ENCODE data around the gene DOCK9. TPM values are rescaled to one million over a fixed set of nuclear protein-coding genes. Genes with fewer than 3 reads are reported as not detected.

DOCK9 gene
- total RNA-seq, 4 donors from 2014 or later = 31.4 to 46.7 (median 45.6) TPM

- in situ Hi-C loops (cut with MboI; ENCODE audit: low sequenced_read_pairs in 4 of 4) (no loop called here), intact Hi-C loops (cut with DNase I; ENCODE audit: low total_unique reads) (no loop called here)
- H3K4me1 ChIP-seq = peaks cover 8 to 11% of the 10 kb centered on the region in 2 donors
- H3K4me3 ChIP-seq = no peak overlapping the region
- H3K27ac ChIP-seq = no peak overlapping the region
- DNase-seq (no peak), ATAC-seq (no peak)
- no peaks in the 10 kb centered on the region for H3K27me3 ChIP-seq
- no peaks in the 10 kb centered on the region for H3K9me3 ChIP-seq
- TF ChIP-seq POLR2A (IDR thresholded peaks at IDR 0.05) (no peak), CTCF (IDR thresholded peaks at IDR 0.05 in 4 of 5, conservative IDR thresholded peaks at IDR 0.05 in 1 of 5) (no peak)
- H3K36me3 ChIP-seq = no peaks in the 10 kb centered on the region
These were observed 17.0 kb upstream of the DOCK9 start for GRCh38 chr13:98994896-98995295.

- DNase-seq (no peak), ATAC-seq (no peak)
- intact Hi-C loops (cut with DNase I; ENCODE audit: low total_unique reads) = no loop called here
- Histone ChIP-seq H3K27me3 (no peaks in the 10 kb centered on the region), H3K36me3 (no peaks in the 10 kb centered on the region), H3K4me3 (no peak overlapping the region), H3K9me3 (no peaks in the 10 kb centered on the region), H3K27ac (no peak overlapping the region), H3K4me1 (peaks cover 6 to 11% of the 10 kb centered on the region in 2 donors)
- in situ Hi-C loops (cut with MboI; ENCODE audit: low sequenced_read_pairs in 4 of 4) = no loop called here
- no peak for TF ChIP-seq CTCF (IDR thresholded peaks at IDR 0.05 in 4 of 5, conservative IDR thresholded peaks at IDR 0.05 in 1 of 5)
- TF ChIP-seq POLR2A (IDR thresholded peaks at IDR 0.05) = no peak
These were observed 16.2 kb upstream of the DOCK9 start for GRCh38 chr13:98994080-98994479.

- DNase-seq = no peak
- peaks cover under 1 to 6% of the 10 kb centered on the region in 2 donors for H3K4me1 ChIP-seq
- ATAC-seq = no peak
- no peak for TF ChIP-seq POLR2A (IDR thresholded peaks at IDR 0.05)
- TF ChIP-seq CTCF (IDR thresholded peaks at IDR 0.05 in 4 of 5, conservative IDR thresholded peaks at IDR 0.05 in 1 of 5) = no peak
- H3K27ac ChIP-seq = no peak overlapping the region
- H3K9me3 ChIP-seq = no peaks in the 10 kb centered on the region
- intact Hi-C loops (cut with DNase I; ENCODE audit: low total_unique reads) = no loop called here
- H3K4me3 ChIP-seq = no peak overlapping the region
- no peaks in the 10 kb centered on the region for H3K36me3 ChIP-seq
- H3K27me3 ChIP-seq = no peaks in the 10 kb centered on the region
- in situ Hi-C loops (cut with MboI; ENCODE audit: low sequenced_read_pairs in 4 of 4) = no loop called here
These were observed 14.5 kb upstream of the DOCK9 start for GRCh38 chr13:98992355-98992754.

- no peaks in the 10 kb centered on the region for H3K27me3 ChIP-seq
- H3K27ac ChIP-seq = no peak overlapping the region
- H3K4me1 ChIP-seq = peaks cover 0 to 6% of the 10 kb centered on the region in 2 donors
- no peak for DNase-seq
- in situ Hi-C loops (cut with MboI; ENCODE audit: low sequenced_read_pairs in 4 of 4) (no loop called here), intact Hi-C loops (cut with DNase I; ENCODE audit: low total_unique reads) (no loop called here)
- no peak for ATAC-seq
- no peaks in the 10 kb centered on the region for H3K9me3 ChIP-seq
- H3K4me3 ChIP-seq = no peak overlapping the region
- H3K36me3 ChIP-seq = no peaks in the 10 kb centered on the region
- TF ChIP-seq CTCF (IDR thresholded peaks at IDR 0.05 in 4 of 5, conservative IDR thresholded peaks at IDR 0.05 in 1 of 5) (no peak), POLR2A (IDR thresholded peaks at IDR 0.05) (no peak)
These were observed 12.8 kb upstream of the DOCK9 start for GRCh38 chr13:98990701-98991100.

Measured in gastrocnemius medialis (tissue), 4 donors.